ENCODE measurements around the gene TBC1D32. TPM values are rescaled to one million over a fixed set of nuclear protein-coding genes. Genes with fewer than 3 reads are reported as not detected.
A peak's percentile ranks its signal among the peaks of the same experiment; 100 is the strongest.
"Not testable (repeated sequence)": the region's sequence is repeated elsewhere in the genome, so short reads cannot be mapped to it uniquely, and the experiment has no call there.

Gene TBC1D32
- polyA plus RNA-seq, 4 donors: 1.4 to 11.3 (median 1.9) TPM

- no peaks in the 10 kb centered on the region for H3K27me3 ChIP-seq (ENCODE audit: control insufficient read depth in 3 of 3, insufficient read depth in 3 of 3, low read length in 3 of 3)
- peak overlapping the region; percentile 90 to 98 (median 95) for H3K27ac ChIP-seq (ENCODE audit: low read depth in 1 of 3, low read length in 2 of 3)
- 30 to 54% (median 43%) methylated on average over 13 of the region's 13 CpGs for WGBS, 3 donors
- no peaks in the 10 kb centered on the region for H3K9me3 ChIP-seq (ENCODE audit: control insufficient read depth in 2 of 2, insufficient read depth in 1 of 2, low read depth in 1 of 2, low read length in 1 of 2)
- H3K36me3 ChIP-seq (ENCODE audit: control insufficient read depth in 3 of 3, insufficient read depth in 2 of 3, low read depth in 1 of 3, low read length in 3 of 3): no peaks in the 10 kb centered on the region
- FAIRE-seq (no peak), DNase-seq (no peak)
- peaks cover 0 to 8% (median 0%) of the 10 kb centered on the region in 3 donors for H3K4me1 ChIP-seq (ENCODE audit: control insufficient read depth in 3 of 3, insufficient read depth in 2 of 3, low read depth in 1 of 3, low read length in 2 of 3)
- peak overlapping the region; percentile 62 to 80 (median 77) for H3K4me3 ChIP-seq (ENCODE audit: low read depth in 1 of 3, low read length in 3 of 3)
Measured at GRCh38 chr6:121335087-121336008, 1.1 kb upstream of the TBC1D32 start.

- WGBS, 3 donors: 93 to 95% (median 94%) methylated on average over 28 of the region's 28 CpGs
- H3K27ac ChIP-seq (ENCODE audit: low read depth in 1 of 3, low read length in 2 of 3); H3K36me3 ChIP-seq (ENCODE audit: control insufficient read depth in 3 of 3, insufficient read depth in 2 of 3, low read depth in 1 of 3, low read length in 3 of 3); H3K4me1 ChIP-seq (ENCODE audit: control insufficient read depth in 3 of 3, insufficient read depth in 2 of 3, low read depth in 1 of 3, low read length in 2 of 3); H3K27me3 ChIP-seq (ENCODE audit: control insufficient read depth in 3 of 3, insufficient read depth in 3 of 3, low read length in 3 of 3); DNase-seq; FAIRE-seq; H3K4me3 ChIP-seq (ENCODE audit: low read depth in 1 of 3, low read length in 3 of 3); H3K9me3 ChIP-seq (ENCODE audit: control insufficient read depth in 2 of 2, insufficient read depth in 1 of 2, low read depth in 1 of 2, low read length in 1 of 2): not testable (repeated sequence)
Measured at GRCh38 chr6:121333694-121334093, 586 bp downstream of the TBC1D32 start.

GRCh38 chr6:121333196-121333595 lies 1.1 kb downstream of the TBC1D32 start:
- Histone ChIP-seq H3K4me1 (ENCODE audit: control insufficient read depth in 3 of 3, insufficient read depth in 2 of 3, low read depth in 1 of 3, low read length in 2 of 3) (peaks cover 0 to 8% (median 0%) of the 10 kb centered on the region in 3 donors), H3K27me3 (ENCODE audit: control insufficient read depth in 3 of 3, insufficient read depth in 3 of 3, low read length in 3 of 3) (no peaks in the 10 kb centered on the region), H3K36me3 (ENCODE audit: control insufficient read depth in 3 of 3, insufficient read depth in 2 of 3, low read depth in 1 of 3, low read length in 3 of 3) (no peaks in the 10 kb centered on the region), H3K27ac (ENCODE audit: low read depth in 1 of 3, low read length in 2 of 3) (no peak overlapping the region), H3K4me3 (ENCODE audit: low read depth in 1 of 3, low read length in 3 of 3) (no peak overlapping the region), H3K9me3 (ENCODE audit: control insufficient read depth in 2 of 2, insufficient read depth in 1 of 2, low read depth in 1 of 2, low read length in 1 of 2) (no peaks in the 10 kb centered on the region)
- FAIRE-seq (no peak), DNase-seq (no peak)
- WGBS, 3 donors: 94 to 95% (median 95%) methylated on average over 4 of the region's 4 CpGs

GRCh38 chr6:121330516-121330915 lies 3.8 kb downstream of the TBC1D32 start:
- Histone ChIP-seq H3K27ac (ENCODE audit: low read depth in 1 of 3, low read length in 2 of 3) (no peak overlapping the region), H3K27me3 (ENCODE audit: control insufficient read depth in 3 of 3, insufficient read depth in 3 of 3, low read length in 3 of 3) (no peaks in the 10 kb centered on the region), H3K36me3 (ENCODE audit: control insufficient read depth in 3 of 3, insufficient read depth in 2 of 3, low read depth in 1 of 3, low read length in 3 of 3) (no peaks in the 10 kb centered on the region), H3K4me1 (ENCODE audit: control insufficient read depth in 3 of 3, insufficient read depth in 2 of 3, low read depth in 1 of 3, low read length in 2 of 3) (peaks cover 0 to 8% (median 0%) of the 10 kb centered on the region in 3 donors), H3K9me3 (ENCODE audit: control insufficient read depth in 2 of 2, insufficient read depth in 1 of 2, low read depth in 1 of 2, low read length in 1 of 2) (no peaks in the 10 kb centered on the region), H3K4me3 (ENCODE audit: low read depth in 1 of 3, low read length in 3 of 3) (no peak overlapping the region)
- DNase-seq: no peak
- 52 to 77% (median 75%) methylated on average over 2 of the region's 2 CpGs for WGBS, 3 donors
- FAIRE-seq: no peak

- H3K4me3 ChIP-seq (ENCODE audit: low read depth in 1 of 3, low read length in 3 of 3): no peak overlapping the region
- H3K27ac ChIP-seq (ENCODE audit: low read depth in 1 of 3, low read length in 2 of 3): no peak overlapping the region
- no peaks in the 10 kb centered on the region for H3K9me3 ChIP-seq (ENCODE audit: control insufficient read depth in 2 of 2, insufficient read depth in 1 of 2, low read depth in 1 of 2, low read length in 1 of 2)
- FAIRE-seq (no peak), DNase-seq (no peak)
- no peaks in the 10 kb centered on the region for H3K27me3 ChIP-seq (ENCODE audit: control insufficient read depth in 3 of 3, insufficient read depth in 3 of 3, low read length in 3 of 3)
- 69 to 84% (median 81%) methylated on average over 4 of the region's 4 CpGs for WGBS, 3 donors
- peaks cover 0 to 4% (median 2%) of the 10 kb centered on the region in 3 donors for H3K36me3 ChIP-seq (ENCODE audit: control insufficient read depth in 3 of 3, insufficient read depth in 2 of 3, low read depth in 1 of 3, low read length in 3 of 3)
- H3K4me1 ChIP-seq (ENCODE audit: control insufficient read depth in 3 of 3, insufficient read depth in 2 of 3, low read depth in 1 of 3, low read length in 2 of 3): no peaks in the 10 kb centered on the region
Measured at GRCh38 chr6:121321282-121321681, 13.0 kb downstream of the TBC1D32 start.

- no peaks in the 10 kb centered on the region for H3K27me3 ChIP-seq (ENCODE audit: control insufficient read depth in 3 of 3, insufficient read depth in 3 of 3, low read length in 3 of 3)
- no peak overlapping the region for H3K4me3 ChIP-seq (ENCODE audit: low read depth in 1 of 3, low read length in 3 of 3)
- FAIRE-seq (no peak), DNase-seq (no peak)
- H3K36me3 ChIP-seq (ENCODE audit: control insufficient read depth in 3 of 3, insufficient read depth in 2 of 3, low read depth in 1 of 3, low read length in 3 of 3): peaks cover 0 to 4% (median 2%) of the 10 kb centered on the region in 3 donors
- H3K27ac ChIP-seq (ENCODE audit: low read depth in 1 of 3, low read length in 2 of 3): no peak overlapping the region
- whole genome bisulfite sequencing, 3 donors: 89 to 92% (median 92%) methylated on average over 2 of the region's 2 CpGs
- no peaks in the 10 kb centered on the region for H3K4me1 ChIP-seq (ENCODE audit: control insufficient read depth in 3 of 3, insufficient read depth in 2 of 3, low read depth in 1 of 3, low read length in 2 of 3)
- H3K9me3 ChIP-seq (ENCODE audit: control insufficient read depth in 2 of 2, insufficient read depth in 1 of 2, low read depth in 1 of 2, low read length in 1 of 2): no peaks in the 10 kb centered on the region
Measured at GRCh38 chr6:121319603-121320002, 14.7 kb downstream of the TBC1D32 start.

GRCh38 chr6:121319112-121319553 lies 15.1 kb downstream of the TBC1D32 start:
- Histone ChIP-seq H3K4me1 (ENCODE audit: control insufficient read depth in 3 of 3, insufficient read depth in 2 of 3, low read depth in 1 of 3, low read length in 2 of 3) (peaks cover 0 to 3% (median 0%) of the 10 kb centered on the region in 3 donors), H3K27ac (ENCODE audit: low read depth in 1 of 3, low read length in 2 of 3) (peak overlapping the region in 1 of 3 donors; percentile 12), H3K27me3 (ENCODE audit: control insufficient read depth in 3 of 3, insufficient read depth in 3 of 3, low read length in 3 of 3) (no peaks in the 10 kb centered on the region), H3K36me3 (ENCODE audit: control insufficient read depth in 3 of 3, insufficient read depth in 2 of 3, low read depth in 1 of 3, low read length in 3 of 3) (peaks cover 0 to 4% (median 2%) of the 10 kb centered on the region in 3 donors), H3K4me3 (ENCODE audit: low read depth in 1 of 3, low read length in 3 of 3) (no peak overlapping the region), H3K9me3 (ENCODE audit: control insufficient read depth in 2 of 2, insufficient read depth in 1 of 2, low read depth in 1 of 2, low read length in 1 of 2) (no peaks in the 10 kb centered on the region)
- FAIRE-seq: no peak
- 21 to 35% (median 32%) methylated on average over 4 of the region's 4 CpGs for WGBS, 3 donors
- peak; percentile 32 to 56 for DNase-seq

- 29 to 69% (median 45%) methylated on average over 6 of the region's 6 CpGs for WGBS, 3 donors
- Histone ChIP-seq H3K4me1 (ENCODE audit: control insufficient read depth in 3 of 3, insufficient read depth in 2 of 3, low read depth in 1 of 3, low read length in 2 of 3) (peaks cover 0 to 5% (median 0%) of the 10 kb centered on the region in 3 donors), H3K9me3 (ENCODE audit: control insufficient read depth in 2 of 2, insufficient read depth in 1 of 2, low read depth in 1 of 2, low read length in 1 of 2) (no peaks in the 10 kb centered on the region), H3K4me3 (ENCODE audit: low read depth in 1 of 3, low read length in 3 of 3) (no peak overlapping the region), H3K36me3 (ENCODE audit: control insufficient read depth in 3 of 3, insufficient read depth in 2 of 3, low read depth in 1 of 3, low read length in 3 of 3) (no peaks in the 10 kb centered on the region), H3K27ac (ENCODE audit: low read depth in 1 of 3, low read length in 2 of 3) (peak overlapping the region in 2 of 3 donors; percentile 3 to 24), H3K27me3 (ENCODE audit: control insufficient read depth in 3 of 3, insufficient read depth in 3 of 3, low read length in 3 of 3) (no peaks in the 10 kb centered on the region)
- DNase-seq (peak; percentile 47 to 72), FAIRE-seq (no peak)
Measured at GRCh38 chr6:121314381-121315112, 19.7 kb downstream of the TBC1D32 start.

Data from small intestine (tissue), 7 donors.